Vagina (tissue), 2 donors: ENCODE results near the gene PLK3.
"Not testable (repeated sequence)": the region's sequence is repeated elsewhere in the genome, so short reads cannot be mapped to it uniquely, and the experiment has no call there.

Source experiments
- POLR2A ChIP-seq, 2 donors: fragments of 450-650 bp; IDR thresholded peaks; one replicate each; pipeline ENCODE4 v1.6.1; 2017; ENCODE audit warnings: antibody characterized with exemption in 2 of 2, mild to moderate bottlenecking in 2 of 2, moderate library complexity in 2 of 2
- TF ChIP-seq, protein P1 (sequence below), 3 experiments: fragments of 450-650 bp in 2 of 3; fragments of 200-600 bp in 1 of 3; sonication (generic) in 1 of 3; IDR thresholded peaks; one replicate each; pipeline ENCODE4 v1.5.1; 2017 to 2019; ENCODE audit warnings: antibody characterized with exemption in 3 of 3, mild to moderate bottlenecking in 2 of 3, moderate library complexity in 2 of 3

DNA sequence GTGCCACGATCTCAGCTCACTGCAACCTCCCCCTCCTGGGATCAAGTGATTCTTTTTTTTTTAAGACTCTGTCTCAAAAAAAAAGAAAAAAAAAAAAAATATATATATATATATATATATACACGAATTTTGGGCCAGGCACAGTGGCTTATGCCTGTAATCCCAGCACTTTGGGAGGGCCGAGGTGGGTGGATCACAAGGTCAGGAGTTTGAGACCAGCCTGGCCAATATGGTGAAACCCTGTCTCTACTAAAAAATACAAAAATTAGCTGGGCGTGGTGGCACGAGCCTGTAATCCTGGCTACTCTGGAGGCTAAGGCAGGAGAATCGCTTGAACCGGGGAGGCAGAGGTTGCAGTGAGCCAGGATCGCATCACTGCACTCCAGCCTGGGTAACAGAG is 2.3 kb upstream of the PLK3 start:
- TF ChIP-seq, protein P1, sequence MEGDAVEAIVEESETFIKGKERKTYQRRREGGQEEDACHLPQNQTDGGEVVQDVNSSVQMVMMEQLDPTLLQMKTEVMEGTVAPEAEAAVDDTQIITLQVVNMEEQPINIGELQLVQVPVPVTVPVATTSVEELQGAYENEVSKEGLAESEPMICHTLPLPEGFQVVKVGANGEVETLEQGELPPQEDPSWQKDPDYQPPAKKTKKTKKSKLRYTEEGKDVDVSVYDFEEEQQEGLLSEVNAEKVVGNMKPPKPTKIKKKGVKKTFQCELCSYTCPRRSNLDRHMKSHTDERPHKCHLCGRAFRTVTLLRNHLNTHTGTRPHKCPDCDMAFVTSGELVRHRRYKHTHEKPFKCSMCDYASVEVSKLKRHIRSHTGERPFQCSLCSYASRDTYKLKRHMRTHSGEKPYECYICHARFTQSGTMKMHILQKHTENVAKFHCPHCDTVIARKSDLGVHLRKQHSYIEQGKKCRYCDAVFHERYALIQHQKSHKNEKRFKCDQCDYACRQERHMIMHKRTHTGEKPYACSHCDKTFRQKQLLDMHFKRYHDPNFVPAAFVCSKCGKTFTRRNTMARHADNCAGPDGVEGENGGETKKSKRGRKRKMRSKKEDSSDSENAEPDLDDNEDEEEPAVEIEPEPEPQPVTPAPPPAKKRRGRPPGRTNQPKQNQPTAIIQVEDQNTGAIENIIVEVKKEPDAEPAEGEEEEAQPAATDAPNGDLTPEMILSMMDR (IDR thresholded peaks at IDR 0.05) = not testable (repeated sequence)
- TF ChIP-seq POLR2A (IDR thresholded peaks at IDR 0.05) = not testable (repeated sequence)
